Measurements from ENCODE around the gene PARP11. TPM values are rescaled to one million over a fixed set of nuclear protein-coding genes. Genes with fewer than 3 reads are reported as not detected.

Gene PARP11
- total and polyA plus RNA-seq, 2 donors (not counting 1 experiment from before 2014, with no cell fraction given) = 6.4 to 26.3 TPM

GRCh38 chr12:3816266-3816665, 56.9 kb downstream of the PARP11 start:
- Mint-ChIP-seq H3K4me3 (no peak overlapping the region), H3K4me1 (peaks cover 6% of the 10 kb centered on the region), H3K27ac (no peak overlapping the region), H3K27me3 (no peaks in the 10 kb centered on the region), H3K9me3 (ENCODE audit: insufficient read depth) (no peaks in the 10 kb centered on the region)
- Histone ChIP-seq H3K4me3 (ENCODE audit: control extremely low read depth in 1 of 5, extremely low read depth in 1 of 5, insufficient read depth in 1 of 5, low read depth in 2 of 5, low read length in 4 of 5) (no peak overlapping the region), H2AFZ (ENCODE audit: insufficient read depth, low read depth, low read length, poor library complexity, severe bottlenecking) (no peak overlapping the region), H3K4me1 (ENCODE audit: control insufficient read depth in 2 of 2, insufficient read depth in 2 of 2, low read length in 2 of 2) (no peaks in the 10 kb centered on the region), H3K27ac (ENCODE audit: low read length in 2 of 2) (no peak overlapping the region), H3K27me3 (replicated peaks in 1 of 4; ENCODE audit: control extremely low read depth in 1 of 4, control insufficient read depth in 3 of 4, insufficient read depth in 4 of 4, low read length in 3 of 4) (no peaks in the 10 kb centered on the region), H4K20me1 (ENCODE audit: control insufficient read depth, insufficient read depth, low read length, poor library complexity, severe bottlenecking) (no peaks in the 10 kb centered on the region), H3K9me3 (ENCODE audit: control extremely low read depth in 1 of 3, control insufficient read depth in 2 of 3, insufficient read depth in 1 of 3, low read length in 2 of 3) (peaks cover 0 to 1% (median 0%) of the 10 kb centered on the region in 3 donors), H3K4me2 (replicated peaks; ENCODE audit: low read depth, low read length, poor library complexity, severe bottlenecking) (no peak overlapping the region), H3K9ac (ENCODE audit: low read length) (no peak overlapping the region), H3K36me3 (replicated peaks in 1 of 2; ENCODE audit: control extremely low read depth in 1 of 2, control insufficient read depth in 1 of 2, extremely low read depth in 1 of 2, insufficient read depth in 2 of 2, low read length in 1 of 2) (peaks cover 10 to 38% of the 10 kb centered on the region in 2 experiments), H3K79me2 (ENCODE audit: control insufficient read depth, insufficient read depth, low read length) (no peaks in the 10 kb centered on the region)
- intact Hi-C loops (cut with micrococcal nuclease) = no loop called here
- no peak for TF ChIP-seq CTCF (IDR thresholded peaks at IDR 0.05)
- no peak for TF ChIP-seq EZH2 (IDR thresholded peaks at IDR 0.05; ENCODE audit: borderline replicate concordance, insufficient read depth, low read depth, low read length, poor library complexity, severe bottlenecking)
- ATAC-seq (ENCODE audit: low read depth) = no peak
- DNase-seq = no peak
- WGBS (ENCODE audit: insufficient coverage) = 94% methylated on average over 2 of the region's 2 CpGs
- ChIA-PET POLR2A (no interaction called here), CTCF (interaction anchor here (2.2 kb wide), 1 partner anchor 12 kb away, joined by 11 read pairs; no protein-coding TSS in a partner anchor)

GRCh38 chr12:3815094-3815766, 58.0 kb downstream of the PARP11 start:
- DNase-seq = no peak
- peaks cover 8% of the 10 kb centered on the region for H3K4me1 Mint-ChIP-seq
- no peak overlapping the region for H3K4me3 ChIP-seq (ENCODE audit: control extremely low read depth in 1 of 5, extremely low read depth in 1 of 5, insufficient read depth in 1 of 5, low read depth in 2 of 5, low read length in 4 of 5)
- no peak for TF ChIP-seq EZH2 (IDR thresholded peaks at IDR 0.05; ENCODE audit: borderline replicate concordance, insufficient read depth, low read depth, low read length, poor library complexity, severe bottlenecking)
- TF ChIP-seq CTCF (IDR thresholded peaks at IDR 0.05) = no peak
- POLR2A ChIA-PET = no interaction called here
- no peaks in the 10 kb centered on the region for H3K4me1 ChIP-seq (ENCODE audit: control insufficient read depth in 2 of 2, insufficient read depth in 2 of 2, low read length in 2 of 2)
- no CpG with 5 or more reads among the region's 4 CpGs for WGBS (ENCODE audit: insufficient coverage)
- no peaks in the 10 kb centered on the region for H3K27me3 ChIP-seq (replicated peaks in 1 of 4; ENCODE audit: control extremely low read depth in 1 of 4, control insufficient read depth in 3 of 4, insufficient read depth in 4 of 4, low read length in 3 of 4)
- no peaks in the 10 kb centered on the region for H3K9me3 Mint-ChIP-seq (ENCODE audit: insufficient read depth)
- CTCF ChIA-PET = interaction anchor here (2.2 kb wide), 1 partner anchor 11 kb away, joined by 11 read pairs; no protein-coding TSS in a partner anchor
- no peaks in the 10 kb centered on the region for H4K20me1 ChIP-seq (ENCODE audit: control insufficient read depth, insufficient read depth, low read length, poor library complexity, severe bottlenecking)
- no peak overlapping the region for H3K27ac Mint-ChIP-seq
- intact Hi-C loops (cut with micrococcal nuclease) = no loop called here
- H2AFZ ChIP-seq (ENCODE audit: insufficient read depth, low read depth, low read length, poor library complexity, severe bottlenecking) = no peak overlapping the region
- no peak overlapping the region for H3K4me2 ChIP-seq (replicated peaks; ENCODE audit: low read depth, low read length, poor library complexity, severe bottlenecking)
- H3K9ac ChIP-seq (ENCODE audit: low read length) = no peak overlapping the region
- ATAC-seq (ENCODE audit: low read depth) = no peak
- no peaks in the 10 kb centered on the region for H3K79me2 ChIP-seq (ENCODE audit: control insufficient read depth, insufficient read depth, low read length)
- H3K27ac ChIP-seq (ENCODE audit: low read length in 2 of 2) = no peak overlapping the region
- peaks cover 0 to 2% (median 0%) of the 10 kb centered on the region in 3 donors for H3K9me3 ChIP-seq (ENCODE audit: control extremely low read depth in 1 of 3, control insufficient read depth in 2 of 3, insufficient read depth in 1 of 3, low read length in 2 of 3)
- no peak overlapping the region for H3K4me3 Mint-ChIP-seq
- H3K27me3 Mint-ChIP-seq = no peaks in the 10 kb centered on the region
- H3K36me3 ChIP-seq (replicated peaks in 1 of 2; ENCODE audit: control extremely low read depth in 1 of 2, control insufficient read depth in 1 of 2, extremely low read depth in 1 of 2, insufficient read depth in 2 of 2, low read length in 1 of 2) = peaks cover 11 to 30% of the 10 kb centered on the region in 2 experiments
